ENCODE data around the gene TRIL. TPM values are rescaled to one million over a fixed set of nuclear protein-coding genes. Genes with fewer than 3 reads are reported as not detected.

The TRIL gene
- total RNA-seq, 1 donor from 2014 or later = 1.4 TPM

GRCh38 chr7:28942168-28942567 lies 16.0 kb downstream of the TRIL start:
- no peaks in the 10 kb centered on the region for H3K36me3 Mint-ChIP-seq (ENCODE audit: unreplicated experiment)
- no peaks in the 10 kb centered on the region for H3K27me3 Mint-ChIP-seq (ENCODE audit: unreplicated experiment)
- TF ChIP-seq, protein P1, sequence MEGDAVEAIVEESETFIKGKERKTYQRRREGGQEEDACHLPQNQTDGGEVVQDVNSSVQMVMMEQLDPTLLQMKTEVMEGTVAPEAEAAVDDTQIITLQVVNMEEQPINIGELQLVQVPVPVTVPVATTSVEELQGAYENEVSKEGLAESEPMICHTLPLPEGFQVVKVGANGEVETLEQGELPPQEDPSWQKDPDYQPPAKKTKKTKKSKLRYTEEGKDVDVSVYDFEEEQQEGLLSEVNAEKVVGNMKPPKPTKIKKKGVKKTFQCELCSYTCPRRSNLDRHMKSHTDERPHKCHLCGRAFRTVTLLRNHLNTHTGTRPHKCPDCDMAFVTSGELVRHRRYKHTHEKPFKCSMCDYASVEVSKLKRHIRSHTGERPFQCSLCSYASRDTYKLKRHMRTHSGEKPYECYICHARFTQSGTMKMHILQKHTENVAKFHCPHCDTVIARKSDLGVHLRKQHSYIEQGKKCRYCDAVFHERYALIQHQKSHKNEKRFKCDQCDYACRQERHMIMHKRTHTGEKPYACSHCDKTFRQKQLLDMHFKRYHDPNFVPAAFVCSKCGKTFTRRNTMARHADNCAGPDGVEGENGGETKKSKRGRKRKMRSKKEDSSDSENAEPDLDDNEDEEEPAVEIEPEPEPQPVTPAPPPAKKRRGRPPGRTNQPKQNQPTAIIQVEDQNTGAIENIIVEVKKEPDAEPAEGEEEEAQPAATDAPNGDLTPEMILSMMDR (IDR thresholded peaks at IDR 0.05; ENCODE audit: partially characterized antibody, unreplicated experiment) = no peak
- H3K9me3 Mint-ChIP-seq (ENCODE audit: unreplicated experiment) = no peaks in the 10 kb centered on the region
- H3K27ac Mint-ChIP-seq (ENCODE audit: unreplicated experiment) = no peak overlapping the region
- H3K4me3 Mint-ChIP-seq (ENCODE audit: unreplicated experiment) = no peak overlapping the region
- DNase-seq = no peak
- peaks cover 6% of the 10 kb centered on the region for H3K4me1 Mint-ChIP-seq (ENCODE audit: low read depth, unreplicated experiment)

DNA sequence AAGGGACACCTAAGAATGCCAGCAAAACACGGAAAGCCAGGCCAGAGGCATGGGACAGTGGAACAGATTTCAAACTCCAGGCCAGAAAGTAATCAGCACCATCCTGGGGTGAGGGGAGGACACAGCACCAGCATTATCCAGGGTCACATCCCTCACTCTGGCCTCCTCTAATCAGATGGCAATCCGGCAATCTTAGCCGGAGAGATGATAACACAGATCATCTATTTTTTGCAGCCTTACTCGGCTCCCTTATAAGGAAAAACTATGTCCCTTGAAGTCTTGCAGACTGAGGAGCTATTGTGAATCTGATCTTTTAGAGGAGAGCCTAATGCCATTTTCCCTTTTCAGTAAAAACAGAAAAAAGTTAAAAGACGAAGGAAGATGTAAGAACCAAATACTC lies 16.5 kb downstream of the TRIL start:
- Mint-ChIP-seq H3K27ac (ENCODE audit: unreplicated experiment) (no peak overlapping the region), H3K36me3 (ENCODE audit: unreplicated experiment) (no peaks in the 10 kb centered on the region), H3K4me1 (ENCODE audit: low read depth, unreplicated experiment) (peaks cover 6% of the 10 kb centered on the region), H3K27me3 (ENCODE audit: unreplicated experiment) (no peaks in the 10 kb centered on the region), H3K4me3 (ENCODE audit: unreplicated experiment) (no peak overlapping the region), H3K9me3 (ENCODE audit: unreplicated experiment) (no peaks in the 10 kb centered on the region)
- TF ChIP-seq, protein P1 (IDR thresholded peaks at IDR 0.05; ENCODE audit: partially characterized antibody, unreplicated experiment) = no peak
- no peak for DNase-seq

- DNase-seq = no peak
- H3K27ac Mint-ChIP-seq (ENCODE audit: unreplicated experiment) = no peak overlapping the region
- H3K4me3 Mint-ChIP-seq (ENCODE audit: unreplicated experiment) = no peak overlapping the region
- peaks cover 6% of the 10 kb centered on the region for H3K4me1 Mint-ChIP-seq (ENCODE audit: low read depth, unreplicated experiment)
- TF ChIP-seq, protein P1 (IDR thresholded peaks at IDR 0.05; ENCODE audit: partially characterized antibody, unreplicated experiment) = no peak
- no peaks in the 10 kb centered on the region for H3K9me3 Mint-ChIP-seq (ENCODE audit: unreplicated experiment)
- no peaks in the 10 kb centered on the region for H3K36me3 Mint-ChIP-seq (ENCODE audit: unreplicated experiment)
- H3K27me3 Mint-ChIP-seq (ENCODE audit: unreplicated experiment) = no peaks in the 10 kb centered on the region
Measured at GRCh38 chr7:28940741-28941384, 17.3 kb downstream of the TRIL start.

- Mint-ChIP-seq H3K9me3 (ENCODE audit: unreplicated experiment) (no peaks in the 10 kb centered on the region), H3K4me3 (ENCODE audit: unreplicated experiment) (no peak overlapping the region), H3K27me3 (ENCODE audit: unreplicated experiment) (no peaks in the 10 kb centered on the region), H3K4me1 (ENCODE audit: low read depth, unreplicated experiment) (peaks cover 6% of the 10 kb centered on the region), H3K36me3 (ENCODE audit: unreplicated experiment) (no peaks in the 10 kb centered on the region), H3K27ac (ENCODE audit: unreplicated experiment) (no peak overlapping the region)
- DNase-seq = no peak
- TF ChIP-seq, protein P1 (IDR thresholded peaks at IDR 0.05; ENCODE audit: partially characterized antibody, unreplicated experiment) = no peak
Measured at GRCh38 chr7:28939844-28940544, 18.1 kb downstream of the TRIL start.

- DNase-seq = no peak
- Mint-ChIP-seq H3K4me3 (ENCODE audit: unreplicated experiment) (no peak overlapping the region), H3K4me1 (ENCODE audit: low read depth, unreplicated experiment) (peaks cover 6% of the 10 kb centered on the region), H3K36me3 (ENCODE audit: unreplicated experiment) (no peaks in the 10 kb centered on the region), H3K27ac (ENCODE audit: unreplicated experiment) (no peak overlapping the region), H3K9me3 (ENCODE audit: unreplicated experiment) (no peaks in the 10 kb centered on the region), H3K27me3 (ENCODE audit: unreplicated experiment) (no peaks in the 10 kb centered on the region)
- TF ChIP-seq, protein P1 (IDR thresholded peaks at IDR 0.05; ENCODE audit: partially characterized antibody, unreplicated experiment) = no peak
Measured at GRCh38 chr7:28939367-28939766, 18.8 kb downstream of the TRIL start.

Measured in glutamatergic neuron (in vitro differentiated cells).